Small intestine (tissue), 7 donors: ENCODE measurements around the gene PRM3. TPM values are rescaled to one million over a fixed set of nuclear protein-coding genes. Genes with fewer than 3 reads are reported as not detected.

ENCODE experiments used
- DNase-seq, 2 donors: peaks; one replicate each; pipeline versions ENCODE4 v3.0.0 to v3.0.0-alpha.2; 2013
- FAIRE-seq: peaks from 2 replicates; lab custom pipeline; 2012; peaks lifted over from hg19 to GRCh38; lab: Jason Lieb, UNC
- H3K27ac ChIP-seq, 3 donors: one replicate each; pipeline ENCODE4 v1.5.1; 2013; ENCODE audit warnings: low read length in 2 of 3, mild to moderate bottlenecking in 2 of 3, control low read depth in 1 of 3, inconsistent platforms in 1 of 3, low read depth in 1 of 3, moderate library complexity in 1 of 3
- H3K27me3 ChIP-seq, 3 donors: one replicate each; pipeline ENCODE4 v1.6.1; 2013; ENCODE audit warnings: low read length in 3 of 3, inconsistent platforms in 1 of 3; ENCODE audit not compliant: control insufficient read depth in 3 of 3, insufficient read depth in 3 of 3
- H3K36me3 ChIP-seq, 3 donors: one replicate each; pipeline ENCODE4 v1.6.1; 2013; ENCODE audit warnings: low read length in 3 of 3, inconsistent platforms in 1 of 3, low read depth in 1 of 3, mild to moderate bottlenecking in 1 of 3, moderate library complexity in 1 of 3; ENCODE audit not compliant: control insufficient read depth in 3 of 3, insufficient read depth in 2 of 3
- H3K4me1 ChIP-seq, 3 donors: one replicate each; pipeline ENCODE4 v1.6.1; 2013; ENCODE audit warnings: low read length in 2 of 3, inconsistent platforms in 1 of 3, low read depth in 1 of 3, mild to moderate bottlenecking in 1 of 3, moderate library complexity in 1 of 3; ENCODE audit not compliant: control insufficient read depth in 3 of 3, insufficient read depth in 2 of 3
- H3K4me3 ChIP-seq, 3 donors: one replicate each; pipeline ENCODE4 v1.5.1; 2013; ENCODE audit warnings: low read length in 3 of 3, control low read depth in 1 of 3, inconsistent platforms in 1 of 3, low read depth in 1 of 3, mild to moderate bottlenecking in 1 of 3, moderate library complexity in 1 of 3
- H3K9me3 ChIP-seq, 2 donors: one replicate each; pipeline ENCODE4 v1.6.1; 2013; ENCODE audit warnings: low read depth in 1 of 2, low read length in 1 of 2; ENCODE audit not compliant: control insufficient read depth in 2 of 2, insufficient read depth in 1 of 2
- WGBS, 3 donors: extraction: QIAGEN DNeasy Blood & Tissue Kit; methylation state at CpG; one replicate each; pipeline ENCODE4 v1.1.7; 2013; 5-methylcytosine and 5-hydroxymethylcytosine counted together
- polyA plus RNA-seq, 4 donors: library from polyadenylated mRNA; stranded (reverse) in 3 of 4; unstranded in 1 of 4; fragments of 200-250 nt in 3 of 4; fragments of 120-200 nt in 1 of 4; gene quantifications; one replicate each; pipeline versions ENCODE4 v1.2.1 to v1.2.3, GENCODE V29; 2013
- donor health status: healthy with polysubstance abuse.
- donor health status: control.
- donor health status: control.
- donor health status: Bipolar disorder and iron deficiency.
- donor health status: healthy.

The PRM3 gene
- polyA plus RNA-seq, 4 donors = not detected

GRCh38 chr16:11239644-11240632 is 33.5 kb downstream of the PRM3 start:
- Histone ChIP-seq H3K36me3 (no peaks in the 10 kb centered on the region), H3K9me3 (no peaks in the 10 kb centered on the region), H3K27me3 (peaks cover 0 to 2% (median 0%) of the 10 kb centered on the region in 3 donors), H3K27ac (no peak overlapping the region), H3K4me3 (no peak overlapping the region), H3K4me1 (peaks cover 0 to 4% (median 0%) of the 10 kb centered on the region in 3 donors)
- DNase-seq (no peak), FAIRE-seq (no peak)
- WGBS, 3 donors = 57 to 77% (median 70%) methylated on average over 10 of the region's 10 CpGs

- H3K4me1 ChIP-seq = peaks cover 0 to 4% (median 0%) of the 10 kb centered on the region in 3 donors
- H3K36me3 ChIP-seq = no peaks in the 10 kb centered on the region
- no peak overlapping the region for H3K27ac ChIP-seq
- FAIRE-seq = no peak
- WGBS, 3 donors = 95 to 96% (median 96%) methylated on average over 15 of the region's 15 CpGs
- no peaks in the 10 kb centered on the region for H3K27me3 ChIP-seq
- no peak overlapping the region for H3K4me3 ChIP-seq
- H3K9me3 ChIP-seq = no peaks in the 10 kb centered on the region
- DNase-seq = no peak
Observed at GRCh38 chr16:11238272-11239202, 34.9 kb downstream of the PRM3 start.

GRCh38 chr16:11236461-11237254 is 36.8 kb downstream of the PRM3 start:
- H3K27me3 ChIP-seq = peaks cover 0 to 3% (median 0%) of the 10 kb centered on the region in 3 donors

GRCh38 chr16:11235703-11235991 is 37.8 kb downstream of the PRM3 start:
- H3K9me3 ChIP-seq = no peaks in the 10 kb centered on the region
- peaks cover 0 to 3% (median 0%) of the 10 kb centered on the region in 3 donors for H3K27me3 ChIP-seq
- peaks cover 0 to 11% (median 0%) of the 10 kb centered on the region in 3 donors for H3K4me1 ChIP-seq
- no peak for FAIRE-seq
- H3K36me3 ChIP-seq = no peaks in the 10 kb centered on the region
- peak overlapping the region in 1 of 3 donors; percentile 9 for H3K27ac ChIP-seq
- 14 to 57% (median 31%) methylated on average over 5 of the region's 5 CpGs for WGBS, 3 donors
- H3K4me3 ChIP-seq = no peak overlapping the region
- peak; percentile 70 to 80 for DNase-seq

More at GRCh38 chr16:11236461-11237254, 36.8 kb downstream of the PRM3 start:
- Histone ChIP-seq H3K36me3 (no peaks in the 10 kb centered on the region), H3K9me3 (no peaks in the 10 kb centered on the region), H3K4me3 (no peak overlapping the region), H3K27ac (no peak overlapping the region), H3K4me1 (peaks cover 0 to 11% (median 0%) of the 10 kb centered on the region in 3 donors)
- WGBS, 3 donors = 81 to 83% (median 81%) methylated on average over 10 of the region's 10 CpGs
- FAIRE-seq (no peak), DNase-seq (no peak)

GRCh38 chr16:11234884-11235702 is 38.3 kb downstream of the PRM3 start:
- Histone ChIP-seq H3K4me3 (no peak overlapping the region), H3K27ac (peak overlapping the region in 1 of 3 donors; percentile 19), H3K4me1 (peaks cover 0 to 11% (median 0%) of the 10 kb centered on the region in 3 donors), H3K27me3 (peaks cover 0 to 3% (median 0%) of the 10 kb centered on the region in 3 donors), H3K36me3 (no peaks in the 10 kb centered on the region), H3K9me3 (no peaks in the 10 kb centered on the region)
- 65 to 78% (median 73%) methylated on average over 13 of the region's 13 CpGs for WGBS, 3 donors
- DNase-seq (peak in 1 of 2 donors; percentile 46), FAIRE-seq (no peak)

GRCh38 chr16:11233727-11234376 is 39.6 kb downstream of the PRM3 start:
- H3K36me3 ChIP-seq = no peaks in the 10 kb centered on the region
- FAIRE-seq = no peak
- H3K4me3 ChIP-seq = no peak overlapping the region
- H3K9me3 ChIP-seq = no peaks in the 10 kb centered on the region
- H3K4me1 ChIP-seq = peaks cover 0 to 11% (median 0%) of the 10 kb centered on the region in 3 donors
- peak overlapping the region in 1 of 3 donors; percentile 72 for H3K27ac ChIP-seq
- DNase-seq = peak in 1 of 2 donors; percentile 53
- H3K27me3 ChIP-seq = peaks cover 0 to 3% (median 0%) of the 10 kb centered on the region in 3 donors
- 71 to 84% (median 73%) methylated on average over 8 of the region's 8 CpGs for WGBS, 3 donors
